K562 (cell line): Measurements from ENCODE around the gene SLC4A5. TPM values are rescaled to one million over a fixed set of nuclear protein-coding genes. Genes with fewer than 3 reads are reported as not detected.

Experiments
- ATAC-seq: fragments of 200-7000 bp; cut with Tn5 transposase; 3 replicates; pipeline ENCODE4 v1.9.1; 2020; ENCODE audit warnings: moderate library complexity
- BruUV-seq: library from RNA; stranded (reverse); fragments of 400-500 nt; replicated peaks from 2 replicates; lab custom pipeline; 2021; lab: Mats Ljungman, UMichigan
- CTCF ChIA-PET: fragments of 300-600 bp; formaldehyde crosslinking; extraction: SDS; loops from one replicate; lab custom pipeline; 2021; ENCODE audit warnings: low intra/inter-chr PET ratio; lab: Yijun Ruan, JAX
- POLR2A ChIA-PET: fragments of 300-600, 350-650 bp; sonication (Branson Sonifier 250); formaldehyde crosslinking; extraction: SDS; loops from one replicate; lab custom pipeline; 2021; ENCODE audit warnings: antibody characterized with exemption, inconsistent platforms; lab: Yijun Ruan, JAX
- DNase-seq, 4 experiments: peaks; one replicate each; pipeline versions ENCODE4 v3.0.0 to v3.0.0-alpha.2; 2011 to 2018; ENCODE audit warnings: low spot score in 3 of 4, mixed read lengths in 3 of 4; ENCODE audit errors: extremely low read depth in 1 of 4
- FAIRE-seq: peaks from 2 replicates; lab custom pipeline; 2011; peaks lifted over from hg19 to GRCh38; lab: Jason Lieb, UNC
- H2AFZ ChIP-seq: 2 replicates; pipeline ENCODE4 v1.6.0; 2011; ENCODE audit warnings: low read depth, low read length, control low read depth, inconsistent platforms
- H3K27ac ChIP-seq: fragments of 200-600 bp; 3 replicates; pipeline ENCODE4 v1.8.0; 2011; ENCODE audit warnings: low read depth, mild to moderate bottlenecking, control low read depth, inconsistent platforms, low read length, moderate library complexity, mixed read lengths; ENCODE audit errors: extremely low read depth
- H3K27me3 ChIP-seq, 2 experiments: fragments of 300-600 bp in 1 of 2; 2 replicates in 1 of 2; 3 replicates in 1 of 2; pipeline versions ENCODE4 v1.6.0 to v1.8.0; 2011; ENCODE audit warnings: inconsistent platforms in 2 of 2, low read length in 2 of 2, mild to moderate bottlenecking in 1 of 2, mixed read lengths in 1 of 2, moderate library complexity in 1 of 2; ENCODE audit not compliant: control insufficient read depth in 2 of 2, insufficient read depth in 2 of 2
- H3K36me3 ChIP-seq: fragments of 300-600 bp; 3 replicates; pipeline ENCODE4 v1.8.0; 2011; ENCODE audit warnings: mild to moderate bottlenecking, low read length, inconsistent platforms; ENCODE audit not compliant: control insufficient read depth, insufficient read depth
- H3K4me1 ChIP-seq, 2 experiments: fragments of 200-600 bp in 1 of 2; replicated peaks in 1 of 2; 2 replicates in 1 of 2; 3 replicates in 1 of 2; pipeline versions ENCODE4 v1.5.1 to v1.8.0; 2011; ENCODE audit warnings: inconsistent platforms in 2 of 2, low read length in 2 of 2, mild to moderate bottlenecking in 1 of 2, mixed read lengths in 1 of 2, moderate library complexity in 1 of 2; ENCODE audit not compliant: control insufficient read depth in 2 of 2, insufficient read depth in 2 of 2
- H3K4me2 ChIP-seq: 2 replicates; pipeline ENCODE4 v1.6.1; 2011; ENCODE audit warnings: low read length, control low read depth, inconsistent platforms, mixed read lengths; ENCODE audit not compliant: insufficient read depth
- H3K4me3 ChIP-seq: fragments of 200-600 bp; sonication (generic), shearing (Covaris generic); 2 replicates; pipeline ENCODE4 v1.5.1; 2016; ENCODE audit warnings: control low read depth, inconsistent platforms
- H3K79me2 ChIP-seq: fragments of 200-600 bp; 3 replicates; pipeline ENCODE4 v1.8.0; 2011; ENCODE audit warnings: low read length, inconsistent platforms; ENCODE audit not compliant: control insufficient read depth, insufficient read depth
- H3K9ac ChIP-seq, 2 experiments: 2 replicates each; pipeline versions ENCODE4 v1.6.0 to v1.6.1; 2011; ENCODE audit warnings: low read depth in 2 of 2, low read length in 2 of 2, control low read depth in 1 of 2, inconsistent platforms in 1 of 2, mild to moderate bottlenecking in 1 of 2, mixed read lengths in 1 of 2; ENCODE audit not compliant: insufficient read depth in 1 of 2
- H3K9me1 ChIP-seq: one replicate; pipeline ENCODE4 v1.6.0; 2011; ENCODE audit warnings: inconsistent platforms, mild to moderate bottlenecking, low read length, moderate library complexity; ENCODE audit not compliant: control insufficient read depth, insufficient read depth
- H3K9me3 ChIP-seq: replicated peaks from 2 replicates; pipeline ENCODE4 v1.5.1; 2011; ENCODE audit warnings: low read depth, low read length, inconsistent platforms; ENCODE audit not compliant: control insufficient read depth, insufficient read depth
- H4K20me1 ChIP-seq: replicated peaks from 2 replicates; pipeline ENCODE4 v1.6.1; 2011; ENCODE audit warnings: low read length, inconsistent platforms, mixed read lengths; ENCODE audit not compliant: control insufficient read depth, insufficient read depth
- ZFP1 ChIP-seq: fragments of 450-650 bp; formaldehyde crosslinking; IDR thresholded peaks from 2 replicates; pipeline ENCODE4 v1.4.0; 2020; ENCODE audit warnings: mild to moderate bottlenecking, mixed read lengths
- WGBS: fragments of 100-300 bp; shearing (Covaris generic); methylation state at CpG from one replicate; pipeline ENCODE4 v1.1.6; 2016; ENCODE audit warnings: low coverage, mixed read lengths; ENCODE audit not compliant: insufficient coverage; ENCODE audit errors: missing lambda C conversion rate; 5-methylcytosine and 5-hydroxymethylcytosine counted together
- in situ Hi-C: fragments of 300-500 bp; cut with MboI; formaldehyde crosslinking; loops from 4 replicates; pipeline ENCODE4 v1.15.0; 2018; ENCODE audit warnings: inconsistent platforms, mixed read lengths
- intact Hi-C: fragments of 100-400 bp; cut with micrococcal nuclease; formaldehyde crosslinking; loops from 2 replicates; pipeline ENCODE4 v1.14.2; 2022
- polyA plus RNA-seq, 8 experiments: library from polyadenylated mRNA; depleted of rRNA in 4 of 8; stranded (reverse) in 5 of 8; unstranded in 3 of 8; fragments of >200 nt; fragmentation: Nextera tagmentation in 2 of 8; fragmentation: Illumina TruSeq in 1 of 8; extraction: Ambion mirVana in 2 of 8; extraction: Trizol in 1 of 8; gene quantifications; 2 replicates each; pipeline versions ENCODE4 v1.2.1 to v1.2.3, GENCODE V29; 2011 to 2014; ENCODE audit warnings: inconsistent platforms in 1 of 8, missing spikeins in 1 of 8
- small RNA-seq: library from RNA; depleted of rRNA; stranded (forward); fragments of <200 nt; gene quantifications from one replicate; pipeline ENCODE3, GENCODE V24; 2014
- total RNA-seq, 7 experiments: library from RNA; depleted of rRNA in 6 of 7; stranded (reverse); fragments of >200 nt in 6 of 7; fragmentation: Illumina TruSeq in 2 of 7; extraction: Trizol in 2 of 7; gene quantifications; 2 replicates each; pipeline versions ENCODE4 v1.2.1 to v1.2.3, GENCODE V29; 2011 to 2021; ENCODE audit warnings: low replicate concordance in 1 of 7

Gene SLC4A5
- total and polyA plus RNA-seq, 9 of the 15 experiments (the other 6 are each of a cell fraction or from before 2014, with no cell fraction given) = 0.03 to 0.77 (median 0.14) TPM; not detected in 1

- in situ Hi-C loops = no loop called here
- DNase-seq = no peak
- no peaks in the 10 kb centered on the region for H4K20me1 ChIP-seq
These were observed 174.5 kb downstream of the SLC4A5 start for GRCh38 chr2:74168739-74169138.

More at GRCh38 chr2:74168739-74169138, 174.5 kb downstream of the SLC4A5 start:
- 51% methylated on average over 2 of the region's 2 CpGs for WGBS
- no peak overlapping the region for H3K27ac ChIP-seq
- H3K27me3 ChIP-seq = no peaks in the 10 kb centered on the region
- no TSS peak for BruUV-seq
- TF ChIP-seq ZFP1 (CRISPR knock-in tag) = no peak
- TF ChIP-seq, all 486 proteins: peak for 0
- intact Hi-C loops = no loop called here
- CTCF ChIA-PET = no interaction called here
- Histone ChIP-seq H3K79me2 (peaks cover 38% of the 10 kb centered on the region), H3K36me3 (peaks cover 87% of the 10 kb centered on the region), H3K9me3 (peaks cover 3% of the 10 kb centered on the region; the same call in 1 of the 2 replicates), H3K4me2 (no peak overlapping the region), H3K9me1 (no peaks in the 10 kb centered on the region), H2AFZ (no peak overlapping the region), H3K4me3 (no peak overlapping the region), H3K9ac (no peak overlapping the region), H3K4me1 (peaks cover 0 to 2% of the 10 kb centered on the region in 2 experiments; a peak in 1 of 5 replicates)
- FAIRE-seq (no peak), ATAC-seq (no peak)
- POLR2A ChIA-PET = interaction anchor here (0.6 to 3.9 kb wide), 5 partner anchors 10 to 31 kb away, joined by 3 to 25 read pairs (median 4); partner anchors contain the start of gene MOB1A

Small RNA genes within 50 kb of the gene (small RNA-seq; reads per million reads assigned to genes)
- gene RNU6-542P (not detected), gene TAF13P2 (not detected)

Other genes with a start within 250 kb of the SLC4A5 start
Only the 7 nearest of the 21 such genes appear.
- gene DCTN1, start 36.9 kb upstream of the SLC4A5 start, total RNA-seq (2014; rRNA removed) = 49.7 and 54.8 TPM in 2 replicates
- 23.4 and 27.5 TPM in 2 replicates for gene DCTN1, start 36.9 kb upstream of the SLC4A5 start, total RNA-seq (2014; rRNA removed; fragmentation: Illumina TruSeq; extraction: Trizol)
- 52.5 and 53.3 TPM in 2 replicates for gene DCTN1, start 36.9 kb upstream of the SLC4A5 start, total RNA-seq (2015; rRNA removed; fragmentation: Illumina TruSeq; extraction: Trizol)
- gene DCTN1, start 36.9 kb upstream of the SLC4A5 start, total RNA-seq (2021) = 61.0 and 71.7 TPM in 2 replicates
- 30.0 and 39.8 TPM in 2 replicates for gene DCTN1, start 36.9 kb upstream of the SLC4A5 start, polyA plus RNA-seq (2011; rRNA removed)
- 51.8 and 58.0 TPM in 2 replicates for gene DCTN1, start 36.9 kb upstream of the SLC4A5 start, polyA plus RNA-seq (2014; fragmentation: Illumina TruSeq; extraction: Trizol)
- gene DCTN1, start 36.9 kb upstream of the SLC4A5 start, polyA plus RNA-seq (2014; fragmentation: Nextera tagmentation; extraction: Ambion mirVana) = 10 to 100 TPM; 23.9 to 28.6 TPM
- gene DCTN1, start 36.9 kb upstream of the SLC4A5 start, polyA plus RNA-seq (2014; rRNA removed) = 37.2 and 45.0 TPM in 2 replicates
- 0.04 TPM in 1 of 2 replicates, not detected in the other for gene C2orf81, start 78.2 kb upstream of the SLC4A5 start, total RNA-seq (2014; rRNA removed)
- not detected in 2 replicates for gene C2orf81, start 78.2 kb upstream of the SLC4A5 start, total RNA-seq (2014; rRNA removed; fragmentation: Illumina TruSeq; extraction: Trizol)
- gene C2orf81, start 78.2 kb upstream of the SLC4A5 start, total RNA-seq (2015; rRNA removed; fragmentation: Illumina TruSeq; extraction: Trizol) = not detected in 2 replicates
- gene C2orf81, start 78.2 kb upstream of the SLC4A5 start, total RNA-seq (2021) = 0.22 TPM in 1 of 2 replicates, not detected in the other
- 0.07 TPM in 1 of 2 replicates, not detected in the other for gene C2orf81, start 78.2 kb upstream of the SLC4A5 start, polyA plus RNA-seq (2011; rRNA removed)
- 0.06 TPM in 1 of 2 replicates, not detected in the other for gene C2orf81, start 78.2 kb upstream of the SLC4A5 start, polyA plus RNA-seq (2014; fragmentation: Illumina TruSeq; extraction: Trizol)
- not detected for gene C2orf81, start 78.2 kb upstream of the SLC4A5 start, polyA plus RNA-seq (2014; fragmentation: Nextera tagmentation; extraction: Ambion mirVana)
- not detected in 2 replicates for gene C2orf81, start 78.2 kb upstream of the SLC4A5 start, polyA plus RNA-seq (2014; rRNA removed)
- 6.2 and 8.7 TPM in 2 replicates for gene WDR54, start 78.3 kb upstream of the SLC4A5 start, total RNA-seq (2014; rRNA removed)
- gene WDR54, start 78.3 kb upstream of the SLC4A5 start, total RNA-seq (2014; rRNA removed; fragmentation: Illumina TruSeq; extraction: Trizol) = 4.1 and 5.4 TPM in 2 replicates
- gene WDR54, start 78.3 kb upstream of the SLC4A5 start, total RNA-seq (2015; rRNA removed; fragmentation: Illumina TruSeq; extraction: Trizol) = 4.9 and 5.2 TPM in 2 replicates
- 8.3 and 9.4 TPM in 2 replicates for gene WDR54, start 78.3 kb upstream of the SLC4A5 start, total RNA-seq (2021)
- 15.2 and 16.6 TPM in 2 replicates for gene WDR54, start 78.3 kb upstream of the SLC4A5 start, polyA plus RNA-seq (2011; rRNA removed)
- 6.3 and 6.4 TPM in 2 replicates for gene WDR54, start 78.3 kb upstream of the SLC4A5 start, polyA plus RNA-seq (2014; fragmentation: Illumina TruSeq; extraction: Trizol)
- 1 to 10 TPM; 9.3 to 9.6 TPM for gene WDR54, start 78.3 kb upstream of the SLC4A5 start, polyA plus RNA-seq (2014; fragmentation: Nextera tagmentation; extraction: Ambion mirVana)
- gene WDR54, start 78.3 kb upstream of the SLC4A5 start, polyA plus RNA-seq (2014; rRNA removed) = 7.4 and 11.0 TPM in 2 replicates
- 6.1 and 6.7 TPM in 2 replicates for gene RTKN, start 98.5 kb upstream of the SLC4A5 start, total RNA-seq (2014; rRNA removed)
- 1.9 and 2.6 TPM in 2 replicates for gene RTKN, start 98.5 kb upstream of the SLC4A5 start, total RNA-seq (2014; rRNA removed; fragmentation: Illumina TruSeq; extraction: Trizol)
- gene RTKN, start 98.5 kb upstream of the SLC4A5 start, total RNA-seq (2015; rRNA removed; fragmentation: Illumina TruSeq; extraction: Trizol) = 2.1 and 3.6 TPM in 2 replicates
- 6.8 and 6.9 TPM in 2 replicates for gene RTKN, start 98.5 kb upstream of the SLC4A5 start, total RNA-seq (2021)
- 2.7 and 3.6 TPM in 2 replicates for gene RTKN, start 98.5 kb upstream of the SLC4A5 start, polyA plus RNA-seq (2011; rRNA removed)
- gene RTKN, start 98.5 kb upstream of the SLC4A5 start, polyA plus RNA-seq (2014; fragmentation: Illumina TruSeq; extraction: Trizol) = 3.7 and 5.0 TPM in 2 replicates
- under 1 TPM; 0.14 to 0.22 TPM for gene RTKN, start 98.5 kb upstream of the SLC4A5 start, polyA plus RNA-seq (2014; fragmentation: Nextera tagmentation; extraction: Ambion mirVana)
- gene RTKN, start 98.5 kb upstream of the SLC4A5 start, polyA plus RNA-seq (2014; rRNA removed) = 3.7 and 4.9 TPM in 2 replicates
- gene INO80B, start 111.7 kb upstream of the SLC4A5 start, total RNA-seq (2014; rRNA removed) = 9.0 and 14.3 TPM in 2 replicates
- 17.1 and 17.9 TPM in 2 replicates for gene INO80B, start 111.7 kb upstream of the SLC4A5 start, total RNA-seq (2014; rRNA removed; fragmentation: Illumina TruSeq; extraction: Trizol)
- gene INO80B, start 111.7 kb upstream of the SLC4A5 start, total RNA-seq (2015; rRNA removed; fragmentation: Illumina TruSeq; extraction: Trizol) = 9.9 and 10.6 TPM in 2 replicates
- gene INO80B, start 111.7 kb upstream of the SLC4A5 start, total RNA-seq (2021) = 18.4 and 22.6 TPM in 2 replicates
- 5.9 and 8.9 TPM in 2 replicates for gene INO80B, start 111.7 kb upstream of the SLC4A5 start, polyA plus RNA-seq (2011; rRNA removed)
- gene INO80B, start 111.7 kb upstream of the SLC4A5 start, polyA plus RNA-seq (2014; fragmentation: Illumina TruSeq; extraction: Trizol) = 8.5 and 10.0 TPM in 2 replicates
- gene INO80B, start 111.7 kb upstream of the SLC4A5 start, polyA plus RNA-seq (2014; fragmentation: Nextera tagmentation; extraction: Ambion mirVana) = under 1 TPM; 0.41 to 0.66 TPM
- gene INO80B, start 111.7 kb upstream of the SLC4A5 start, polyA plus RNA-seq (2014; rRNA removed) = 11.0 and 11.5 TPM in 2 replicates
- gene WBP1, start 115.0 kb upstream of the SLC4A5 start, total RNA-seq (2014; rRNA removed) = 12.9 and 14.2 TPM in 2 replicates
- gene WBP1, start 115.0 kb upstream of the SLC4A5 start, total RNA-seq (2014; rRNA removed; fragmentation: Illumina TruSeq; extraction: Trizol) = 6.8 and 9.0 TPM in 2 replicates
- gene WBP1, start 115.0 kb upstream of the SLC4A5 start, total RNA-seq (2015; rRNA removed; fragmentation: Illumina TruSeq; extraction: Trizol) = 10.3 TPM in 2 replicates
- 21.4 and 21.5 TPM in 2 replicates for gene WBP1, start 115.0 kb upstream of the SLC4A5 start, total RNA-seq (2021)
- 19.9 and 21.9 TPM in 2 replicates for gene WBP1, start 115.0 kb upstream of the SLC4A5 start, polyA plus RNA-seq (2011; rRNA removed)
- 19.8 and 20.5 TPM in 2 replicates for gene WBP1, start 115.0 kb upstream of the SLC4A5 start, polyA plus RNA-seq (2014; fragmentation: Illumina TruSeq; extraction: Trizol)
- gene WBP1, start 115.0 kb upstream of the SLC4A5 start, polyA plus RNA-seq (2014; fragmentation: Nextera tagmentation; extraction: Ambion mirVana) = 1 to 10 TPM; 1.9 to 2.1 TPM
- gene WBP1, start 115.0 kb upstream of the SLC4A5 start, polyA plus RNA-seq (2014; rRNA removed) = 27.7 and 34.5 TPM in 2 replicates
- 44.5 and 51.0 TPM in 2 replicates for gene MOGS, start 122.0 kb upstream of the SLC4A5 start, total RNA-seq (2014; rRNA removed)
- 22.2 and 29.4 TPM in 2 replicates for gene MOGS, start 122.0 kb upstream of the SLC4A5 start, total RNA-seq (2014; rRNA removed; fragmentation: Illumina TruSeq; extraction: Trizol)
- gene MOGS, start 122.0 kb upstream of the SLC4A5 start, total RNA-seq (2015; rRNA removed; fragmentation: Illumina TruSeq; extraction: Trizol) = 35.3 TPM in 2 replicates
- 61.2 and 62.3 TPM in 2 replicates for gene MOGS, start 122.0 kb upstream of the SLC4A5 start, total RNA-seq (2021)
- 34.2 and 46.0 TPM in 2 replicates for gene MOGS, start 122.0 kb upstream of the SLC4A5 start, polyA plus RNA-seq (2011; rRNA removed)
- 47.1 and 49.4 TPM in 2 replicates for gene MOGS, start 122.0 kb upstream of the SLC4A5 start, polyA plus RNA-seq (2014; fragmentation: Illumina TruSeq; extraction: Trizol)
- 1 to 10 TPM; 1.6 to 3.5 TPM for gene MOGS, start 122.0 kb upstream of the SLC4A5 start, polyA plus RNA-seq (2014; fragmentation: Nextera tagmentation; extraction: Ambion mirVana)
- gene MOGS, start 122.0 kb upstream of the SLC4A5 start, polyA plus RNA-seq (2014; rRNA removed) = 49.3 and 52.5 TPM in 2 replicates